HepG2 (cell line): ENCODE results near the gene PPP2R5C. TPM values are rescaled to one million over a fixed set of nuclear protein-coding genes. Genes with fewer than 3 reads are reported as not detected.

ENCODE experiments used
- ATAC-seq: fragments of 200-7000 bp; cut with Tn5 transposase; 3 replicates; pipeline ENCODE4 v1.9.1; 2020; ENCODE audit warnings: mild to moderate bottlenecking, moderate library complexity
- BruUV-seq: library from RNA; stranded (reverse); fragments of 400-500 nt; replicated peaks from 2 replicates; lab custom pipeline; 2021; lab: Mats Ljungman, UMichigan
- CTCF ChIA-PET: fragments of 300-600 bp; formaldehyde crosslinking; extraction: SDS; loops from one replicate; lab custom pipeline; 2021; ENCODE audit warnings: low total read pairs, inconsistent platforms, low intra/inter-chr PET ratio; lab: Yijun Ruan, JAX
- POLR2A ChIA-PET: fragments of 350-600 bp; sonication (Branson Sonifier 250); formaldehyde crosslinking; loops from one replicate; lab custom pipeline; 2020; ENCODE audit warnings: antibody characterized with exemption, inconsistent platforms; lab: Yijun Ruan, JAX
- DNase-seq: peaks from one replicate; pipeline ENCODE4 v3.0.0-alpha.2; 2015; ENCODE audit warnings: low spot score
- FAIRE-seq: peaks from 3 replicates; lab custom pipeline; 2011; peaks lifted over from hg19 to GRCh38; lab: Jason Lieb, UNC
- H2AFZ ChIP-seq: one replicate; pipeline ENCODE4 v1.6.1; 2011; ENCODE audit warnings: low read length, inconsistent platforms
- H3K27ac ChIP-seq: fragments of 300-600 bp; 3 replicates; pipeline ENCODE4 v1.8.0; 2011; ENCODE audit warnings: mixed run types, mild to moderate bottlenecking, mixed read lengths, low read length, inconsistent platforms; ENCODE audit not compliant: insufficient read depth; ENCODE audit errors: extremely low read length
- H3K27me3 ChIP-seq, 2 experiments: fragments of 200-600 bp in 1 of 2; 2 replicates in 1 of 2; 3 replicates in 1 of 2; pipeline versions ENCODE4 v1.6.0 to v1.8.0; 2011; ENCODE audit warnings: low read length in 2 of 2, mild to moderate bottlenecking in 2 of 2, moderate library complexity in 2 of 2, inconsistent platforms in 1 of 2; ENCODE audit not compliant: insufficient read depth in 2 of 2, control insufficient read depth in 1 of 2
- H3K36me3 ChIP-seq, 2 experiments: fragments of 200-600 bp in 1 of 2; replicated peaks in 1 of 2; 2 replicates in 1 of 2; 3 replicates in 1 of 2; pipeline versions ENCODE4 v1.5.1 to v1.8.0; 2011; ENCODE audit warnings: low read length in 2 of 2, inconsistent platforms in 1 of 2; ENCODE audit not compliant: insufficient read depth in 2 of 2, control insufficient read depth in 1 of 2
- H3K4me1 ChIP-seq: 2 replicates; pipeline ENCODE4 v1.5.1; 2012; ENCODE audit warnings: low read length, inconsistent platforms; ENCODE audit not compliant: insufficient read depth
- H3K4me2 ChIP-seq: 2 replicates; pipeline ENCODE4 v1.6.0; 2011; ENCODE audit warnings: low read depth, low read length, inconsistent platforms
- H3K4me3 ChIP-seq, 3 experiments: fragments of 200-600 bp in 1 of 3; sonication (generic), shearing (Covaris generic) in 1 of 3; replicated peaks in 1 of 3; 2 replicates each; pipeline ENCODE4 v1.5.1; 2011 to 2016; ENCODE audit warnings: low read length in 3 of 3, inconsistent platforms in 2 of 3, low read depth in 2 of 3, mild to moderate bottlenecking in 2 of 3, control low read depth in 1 of 3, mixed read lengths in 1 of 3; ENCODE audit not compliant: insufficient read depth in 1 of 3
- H3K79me2 ChIP-seq: one replicate; pipeline ENCODE4 v1.6.1; 2011; ENCODE audit warnings: low read length, inconsistent platforms; ENCODE audit not compliant: insufficient read depth
- H3K9ac ChIP-seq: 2 replicates; pipeline ENCODE4 v1.6.0; 2011; ENCODE audit warnings: mild to moderate bottlenecking, low read depth, low read length, inconsistent platforms; ENCODE audit not compliant: insufficient read depth
- H3K9me3 ChIP-seq: 2 replicates; pipeline ENCODE4 v1.5.1; 2012; ENCODE audit warnings: mild to moderate bottlenecking, low read length
- H4K20me1 ChIP-seq: 2 replicates; pipeline ENCODE4 v1.6.0; 2011; ENCODE audit warnings: inconsistent platforms, mild to moderate bottlenecking, low read length, moderate library complexity; ENCODE audit not compliant: insufficient read depth
- AGO1 ChIP-seq: fragments of 200-400 bp; formaldehyde crosslinking; IDR thresholded peaks from 2 replicates; pipeline ENCODE4 v1.6.1; 2017; ENCODE audit warnings: mild to moderate bottlenecking, low read depth, low read length, moderate library complexity; ENCODE audit not compliant: poor library complexity, severe bottlenecking
- ATF7-NPFF ChIP-seq: sonication (generic); formaldehyde crosslinking; IDR thresholded peaks from 2 replicates; pipeline ENCODE4 v1.8.1; 2023; ENCODE audit warnings: mild to moderate bottlenecking, low read depth, missing genetic modification reagents, moderate library complexity
- BCL6 ChIP-seq: IDR thresholded peaks from 2 replicates; pipeline ENCODE4 v1.6.1; 2016; ENCODE audit warnings: missing genetic modification reagents, missing compliant biosample characterization
- KAT8 ChIP-seq: IDR thresholded peaks from 2 replicates; pipeline ENCODE4 v1.6.1; 2016; ENCODE audit warnings: missing genetic modification reagents, missing compliant biosample characterization
- KMT2B ChIP-seq: IDR thresholded peaks from 2 replicates; pipeline ENCODE4 v1.6.1; 2016; ENCODE audit warnings: missing genetic modification reagents, missing compliant biosample characterization
- MAFF ChIP-seq: IDR thresholded peaks from 2 replicates; pipeline ENCODE4 v1.6.1; 2011; ENCODE audit warnings: low read depth, low read length, improper control_type of control experiment
- MAFK ChIP-seq, 2 experiments: IDR thresholded peaks in 1 of 2; conservative IDR thresholded peaks in 1 of 2; 2 replicates each; pipeline ENCODE4 v1.6.1; 2011; ENCODE audit warnings: improper control_type of control experiment in 2 of 2, low read length in 2 of 2
- MBD4 ChIP-seq: IDR thresholded peaks from 2 replicates; pipeline ENCODE4 v1.6.1; 2012; ENCODE audit warnings: low read length, inconsistent platforms, borderline replicate concordance
- MIER3 ChIP-seq: IDR thresholded peaks from 2 replicates; pipeline ENCODE4 v1.6.1; 2016; ENCODE audit warnings: missing compliant biosample characterization, borderline replicate concordance
- MZF1 ChIP-seq: sonication (generic); formaldehyde crosslinking; IDR thresholded peaks from 2 replicates; pipeline ENCODE4 v1.8.1; 2023; ENCODE audit warnings: mild to moderate bottlenecking, missing genetic modification reagents, borderline replicate concordance
- PAF1 ChIP-seq: IDR thresholded peaks from 2 replicates; pipeline ENCODE4 v1.6.1; 2016; ENCODE audit warnings: missing genetic modification reagents, missing compliant biosample characterization
- POLR2G ChIP-seq: fragments of 200-400 bp; formaldehyde crosslinking; IDR thresholded peaks from 2 replicates; pipeline ENCODE4 v1.6.1; 2018; ENCODE audit warnings: mild to moderate bottlenecking, low read depth, low read length, moderate library complexity
- PRDM4 ChIP-seq: sonication (generic); formaldehyde crosslinking; IDR thresholded peaks from 2 replicates; pipeline ENCODE4 v1.9.0; 2021; ENCODE audit warnings: missing genetic modification reagents, borderline replicate concordance
- RXRB ChIP-seq: IDR thresholded peaks from 2 replicates; pipeline ENCODE4 v1.6.1; 2016; ENCODE audit warnings: borderline replicate concordance, missing genetic modification reagents, missing compliant biosample characterization
- SNAPC2 ChIP-seq: sonication (generic); formaldehyde crosslinking; IDR thresholded peaks from 2 replicates; pipeline ENCODE4 v1.8.1; 2022; ENCODE audit warnings: mild to moderate bottlenecking, missing genetic modification reagents
- ZFP36 ChIP-seq: fragments of 150-350 bp; IDR thresholded peaks from 2 replicates; pipeline ENCODE4 v1.6.1; 2018; ENCODE audit warnings: borderline replicate concordance, low read length, low read depth; ENCODE audit not compliant: partially characterized antibody
- ZNF615 ChIP-seq: sonication (generic); formaldehyde crosslinking; IDR thresholded peaks from 2 replicates; pipeline ENCODE4 v1.5.0; 2020; ENCODE audit warnings: mild to moderate bottlenecking, missing genetic modification reagents, borderline replicate concordance
- WGBS: methylation state at CpG from one replicate; pipeline ENCODE4 v1.1.6; 2017; ENCODE audit warnings: low lambda C conversion rate; 5-methylcytosine and 5-hydroxymethylcytosine counted together
- in situ Hi-C: cut with HindIII; loops from 2 replicates; pipeline ENCODE4 v1.10.0; 2017; ENCODE audit warnings: low pct_unique_long_range_greater_than_20kb; ENCODE audit not compliant: extremely low pct_ligation_motif_present
- intact Hi-C: fragments of 100-400 bp; cut with micrococcal nuclease; formaldehyde crosslinking; loops from one replicate; pipeline ENCODE4 v1.10.0; 2022; ENCODE audit not compliant: unreplicated experiment
- polyA plus RNA-seq, 8 experiments: library from polyadenylated mRNA; depleted of rRNA in 3 of 8; stranded (reverse) in 7 of 8; unstranded in 1 of 8; fragments of >200 nt; fragmentation: Illumina TruSeq in 4 of 8; extraction: Trizol in 4 of 8; gene quantifications; 2 replicates each; pipeline versions ENCODE4 v1.2.1 to v1.2.3, GENCODE V29; 2011 to 2016; ENCODE audit warnings: low read depth in 4 of 8, missing spikeins in 1 of 8, mixed read lengths in 1 of 8; ENCODE audit not compliant: insufficient read depth in 1 of 8
- total RNA-seq, 5 experiments: library from RNA; depleted of rRNA; stranded (reverse); fragments of >200 nt; fragmentation: Illumina TruSeq; extraction: Trizol; gene quantifications; 2 replicates each; pipeline ENCODE4 v1.2.3, GENCODE V29; 2016; ENCODE audit warnings: low read depth in 1 of 5

PPP2R5C gene
- total and polyA plus RNA-seq, 2 of the 13 experiments (the other 11 are each of a cell fraction or from before 2014, with no cell fraction given): 74.3 to 78.5 TPM

- DNase-seq (no peak), ATAC-seq (no peak)
- WGBS: 95% methylated on average over 12 of the region's 12 CpGs
- CTCF ChIA-PET: no interaction called here
- TF ChIP-seq MAFK (conservative IDR thresholded peaks at IDR 0.05 in 1 of 2, IDR thresholded peaks at IDR 0.05 in 1 of 2; ENCODE audit: low read length in 2 of 2) (peak; percentile 94 to 98), ZNF615 (no peak), MAFF (peak; percentile 95), MBD4 (no peak)
- TF ChIP-seq, all 625 proteins: peak for 2
- H3K4me3 ChIP-seq: no peak overlapping the region
- FAIRE-seq: no peak
- intact Hi-C loops (no loop called here), in situ Hi-C loops (no loop called here)
- no peak overlapping the region for H3K9ac ChIP-seq
- H4K20me1 ChIP-seq: no peaks in the 10 kb centered on the region
- H3K36me3 ChIP-seq: peaks cover 12 to 48% of the 10 kb centered on the region in 2 experiments
- POLR2A ChIA-PET: no interaction called here
- H3K9me3 ChIP-seq: no peaks in the 10 kb centered on the region
- H3K4me1 ChIP-seq: no peaks in the 10 kb centered on the region
- H3K4me2 ChIP-seq: no peak overlapping the region
- H3K27ac ChIP-seq: no peak overlapping the region
- BruUV-seq: no TSS peak
- no peaks in the 10 kb centered on the region for H3K27me3 ChIP-seq
- H2AFZ ChIP-seq: no peak overlapping the region
- H3K79me2 ChIP-seq: no peaks in the 10 kb centered on the region
Observed at GRCh38 chr14:101909371-101910096, 148.0 kb downstream of the PPP2R5C start.

DNA sequence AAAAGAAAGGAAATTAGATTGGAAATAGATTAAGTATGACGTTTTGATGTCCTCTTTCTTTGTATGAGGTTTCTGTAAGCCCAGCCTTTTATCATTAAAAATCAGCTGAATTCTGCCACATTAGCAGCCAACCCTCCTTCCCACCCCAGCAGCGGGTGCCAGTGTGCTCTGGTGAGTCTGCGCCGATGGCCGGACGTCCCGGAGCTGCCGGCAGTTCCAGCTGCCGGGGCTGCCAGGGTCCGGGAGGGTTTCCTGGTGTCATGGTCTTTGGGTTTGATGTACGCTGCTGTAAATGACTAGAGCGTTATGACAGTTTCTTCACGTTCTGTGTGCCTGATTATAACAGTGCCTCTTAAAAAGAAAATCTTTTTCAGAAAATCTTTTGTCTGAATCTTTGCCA lies 151.3 kb downstream of the PPP2R5C start:
- Histone ChIP-seq H3K36me3 (peaks cover 3 to 29% of the 10 kb centered on the region in 2 experiments; a peak in 4 of 5 replicates), H3K79me2 (no peaks in the 10 kb centered on the region), H3K4me2 (no peak overlapping the region), H4K20me1 (no peaks in the 10 kb centered on the region), H3K27ac (no peak overlapping the region), H3K4me3 (no peak overlapping the region), H3K9ac (no peak overlapping the region), H3K27me3 (no peaks in the 10 kb centered on the region), H3K9me3 (no peaks in the 10 kb centered on the region), H2AFZ (no peak overlapping the region), H3K4me1 (no peaks in the 10 kb centered on the region)
- CTCF ChIA-PET: no interaction called here
- POLR2A ChIA-PET: no interaction called here
- no TSS peak for BruUV-seq
- WGBS: 95% methylated on average over 13 of the region's 13 CpGs
- in situ Hi-C loops: no loop called here
- no peak for FAIRE-seq
- intact Hi-C loops: no loop called here
- no peak for ATAC-seq
- no peak for DNase-seq
- TF ChIP-seq ATF7-NPFF (no peak), RXRB (CRISPR knock-in tag) (no peak), ZFP36 (no peak), KMT2B (CRISPR knock-in tag) (no peak), MZF1 (CRISPR knock-in tag) (no peak), KAT8 (CRISPR knock-in tag) (no peak), PRDM4 (CRISPR knock-in tag) (no peak), SNAPC2 (CRISPR knock-in tag) (no peak), AGO1 (no peak), POLR2G (no peak), BCL6 (CRISPR knock-in tag) (no peak), PAF1 (CRISPR knock-in tag) (no peak), MIER3 (no peak)
